A673 (cell line): ENCODE data around the gene ARMH3. TPM values are rescaled to one million over a fixed set of nuclear protein-coding genes. Genes with fewer than 3 reads are reported as not detected.
A peak's percentile ranks its signal among the peaks of the same experiment; 100 is the strongest.

Source experiments
- BruUV-seq: library from RNA; stranded (reverse); fragments of 400-500 nt; replicated peaks from 2 replicates; lab custom pipeline; 2021; lab: Mats Ljungman, UMichigan
- CTCF ChIA-PET: fragments of 300-600 bp; sonication (Branson Sonifier 250); formaldehyde crosslinking; loops from one replicate; lab custom pipeline; 2022; ENCODE audit warnings: antibody characterized with exemption; lab: Charles Lee
- POLR2A ChIA-PET: fragments of 300-600 bp; sonication (Branson Sonifier 250); formaldehyde crosslinking; loops from one replicate; lab custom pipeline; 2022; ENCODE audit warnings: antibody characterized with exemption; ENCODE audit not compliant: low non-redundant PET; lab: Charles Lee
- DNase-seq: peaks from one replicate; pipeline ENCODE4 v3.0.0-alpha.2; 2015; ENCODE audit warnings: low spot score
- H3K27ac ChIP-seq: fragments of 200-600 bp; sonication (generic); 2 replicates; pipeline ENCODE4 v1.5.1; 2016; ENCODE audit warnings: mixed run types, low read depth, mild to moderate bottlenecking, mixed read lengths, antibody characterized with exemption, low read length; ENCODE audit not compliant: poor library complexity, severe bottlenecking
- H3K27me3 ChIP-seq: fragments of 200-600 bp; sonication (generic); replicated peaks from 2 replicates; pipeline ENCODE4 v1.6.1; 2017; ENCODE audit warnings: mixed run types, low read depth, mild to moderate bottlenecking, mixed read lengths, antibody characterized with exemption, low read length; ENCODE audit not compliant: insufficient read depth, poor library complexity
- H3K36me3 ChIP-seq: fragments of 200-600 bp; sonication (generic); 2 replicates; pipeline ENCODE4 v1.6.1; 2016; ENCODE audit warnings: mixed run types, mild to moderate bottlenecking, mixed read lengths, antibody characterized with exemption, low read length; ENCODE audit not compliant: insufficient read depth, poor library complexity, severe bottlenecking
- H3K4me1 ChIP-seq: fragments of 200-600 bp; sonication (generic); 2 replicates; pipeline ENCODE4 v1.6.1; 2017; ENCODE audit warnings: mixed run types, mild to moderate bottlenecking, mixed read lengths, antibody characterized with exemption, low read length; ENCODE audit not compliant: insufficient read depth, poor library complexity, severe bottlenecking
- H3K4me3 ChIP-seq: fragments of 200-600 bp; sonication (generic); 2 replicates; pipeline ENCODE4 v1.5.1; 2016; ENCODE audit warnings: low read depth, mixed run types, mild to moderate bottlenecking, mixed read lengths, low read length; ENCODE audit not compliant: poor library complexity, severe bottlenecking
- H3K9me3 ChIP-seq: fragments of 200-600 bp; sonication (generic); 2 replicates; pipeline ENCODE4 v1.6.1; 2016; ENCODE audit warnings: mixed run types, low read depth, mild to moderate bottlenecking, mixed read lengths, antibody characterized with exemption, low read length; ENCODE audit not compliant: poor library complexity, severe bottlenecking
- CTCF ChIP-seq: fragments of 300-800, 200-600 bp; sonication (generic); conservative IDR thresholded peaks from 2 replicates; pipeline ENCODE4 v1.5.1; 2017; ENCODE audit warnings: low read depth, mild to moderate bottlenecking, antibody characterized with exemption, low read length, moderate library complexity, mixed read lengths
- EZH2 ChIP-seq: fragments of 200-600 bp; sonication (generic); IDR thresholded peaks from 2 replicates; pipeline ENCODE4 v1.6.1; 2017; ENCODE audit warnings: borderline replicate concordance, low read depth, mild to moderate bottlenecking, mixed read lengths, antibody characterized with exemption, low read length; ENCODE audit not compliant: poor library complexity, severe bottlenecking
- intact Hi-C: fragments of 100-400 bp; cut with micrococcal nuclease; formaldehyde crosslinking; loops from one replicate; pipeline ENCODE4 v1.10.0; 2022; ENCODE audit not compliant: unreplicated experiment
- total RNA-seq: library from RNA; stranded (reverse); gene quantifications from 2 replicates; pipeline ENCODE4 v1.2.3, GENCODE V29; 2021

Gene ARMH3
- total RNA-seq, 1 experiment from 2014 or later, result 17.8 TPM

GRCh38 chr10:101880232-101880573 is 175.8 kb downstream of the ARMH3 start:
- ChIA-PET CTCF (interaction anchor here (0.6 kb wide), 1 partner anchor 10 kb away, joined by 7 read pairs; no protein-coding TSS in a partner anchor), POLR2A (no interaction called here)
- no peak overlapping the region for H3K27ac ChIP-seq
- BruUV-seq, result no TSS peak
- H3K9me3 ChIP-seq, result no peaks in the 10 kb centered on the region
- H3K36me3 ChIP-seq, result no peaks in the 10 kb centered on the region
- H3K27me3 ChIP-seq, result no peaks in the 10 kb centered on the region
- no peak for TF ChIP-seq CTCF
- no peak for TF ChIP-seq EZH2
- no peak for DNase-seq
- no peaks in the 10 kb centered on the region for H3K4me1 ChIP-seq
- intact Hi-C loops, result no loop called here
- H3K4me3 ChIP-seq, result no peak overlapping the region

GRCh38 chr10:101879456-101880231 is 176.3 kb downstream of the ARMH3 start:
- Histone ChIP-seq H3K9me3 (no peaks in the 10 kb centered on the region), H3K27me3 (no peaks in the 10 kb centered on the region), H3K27ac (no peak overlapping the region), H3K4me3 (no peak overlapping the region), H3K36me3 (no peaks in the 10 kb centered on the region), H3K4me1 (no peaks in the 10 kb centered on the region)
- intact Hi-C loops, result no loop called here
- ChIA-PET POLR2A (no interaction called here), CTCF (interaction anchor here (0.7 kb wide), 1 partner anchor 69 kb away, joined by 8 read pairs; no protein-coding TSS in a partner anchor)
- DNase-seq, result no peak
- TF ChIP-seq CTCF (no peak), EZH2 (no peak)
- no TSS peak for BruUV-seq

GRCh38 chr10:101878869-101879268 is 177.1 kb downstream of the ARMH3 start:
- no TSS peak for BruUV-seq
- H3K4me1 ChIP-seq, result no peaks in the 10 kb centered on the region
- no peaks in the 10 kb centered on the region for H3K9me3 ChIP-seq
- H3K36me3 ChIP-seq, result no peaks in the 10 kb centered on the region
- no peak overlapping the region for H3K4me3 ChIP-seq
- DNase-seq, result peak; percentile 53
- no peaks in the 10 kb centered on the region for H3K27me3 ChIP-seq
- TF ChIP-seq EZH2, result no peak
- no peak for TF ChIP-seq CTCF
- POLR2A ChIA-PET, result no interaction called here
- CTCF ChIA-PET, result interaction anchor here (0.6 to 0.7 kb wide), 2 partner anchors 68 to 1101 kb away, joined by 3 to 8 read pairs; no protein-coding TSS in a partner anchor
- intact Hi-C loops, result no loop called here
- H3K27ac ChIP-seq, result no peak overlapping the region
